C4-2B (cell line): ENCODE results near the gene SOX30.

ENCODE experiments used
- ZFX ChIP-seq: fragments of 450-650 bp; IDR thresholded peaks from 2 replicates; pipeline ENCODE4 v1.6.1; 2017
- TF ChIP-seq, protein P1 (sequence below): fragments of 450-650 bp; conservative IDR thresholded peaks from 2 replicates; pipeline ENCODE4 v1.5.1; 2017; ENCODE audit warnings: mild to moderate bottlenecking

DNA sequence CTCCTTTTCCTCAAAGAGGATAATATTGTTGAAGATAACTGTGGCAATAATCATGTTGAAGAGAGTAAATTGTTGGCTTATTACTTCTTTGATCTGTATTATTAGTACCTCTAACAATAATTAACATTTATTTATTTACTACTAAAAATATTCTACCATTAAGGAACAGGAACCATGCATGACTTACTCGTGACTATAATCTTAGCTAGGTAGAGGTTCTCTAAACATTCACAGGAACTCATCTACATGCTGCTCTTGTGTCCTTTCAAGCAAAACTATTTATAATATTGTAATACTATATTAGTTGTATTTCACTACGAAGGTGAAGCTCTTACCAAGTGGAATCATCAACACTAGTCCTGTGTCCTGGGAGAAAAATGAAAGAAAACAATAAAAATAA, 3.1 kb downstream of the SOX30 start:
- TF ChIP-seq, protein P1, sequence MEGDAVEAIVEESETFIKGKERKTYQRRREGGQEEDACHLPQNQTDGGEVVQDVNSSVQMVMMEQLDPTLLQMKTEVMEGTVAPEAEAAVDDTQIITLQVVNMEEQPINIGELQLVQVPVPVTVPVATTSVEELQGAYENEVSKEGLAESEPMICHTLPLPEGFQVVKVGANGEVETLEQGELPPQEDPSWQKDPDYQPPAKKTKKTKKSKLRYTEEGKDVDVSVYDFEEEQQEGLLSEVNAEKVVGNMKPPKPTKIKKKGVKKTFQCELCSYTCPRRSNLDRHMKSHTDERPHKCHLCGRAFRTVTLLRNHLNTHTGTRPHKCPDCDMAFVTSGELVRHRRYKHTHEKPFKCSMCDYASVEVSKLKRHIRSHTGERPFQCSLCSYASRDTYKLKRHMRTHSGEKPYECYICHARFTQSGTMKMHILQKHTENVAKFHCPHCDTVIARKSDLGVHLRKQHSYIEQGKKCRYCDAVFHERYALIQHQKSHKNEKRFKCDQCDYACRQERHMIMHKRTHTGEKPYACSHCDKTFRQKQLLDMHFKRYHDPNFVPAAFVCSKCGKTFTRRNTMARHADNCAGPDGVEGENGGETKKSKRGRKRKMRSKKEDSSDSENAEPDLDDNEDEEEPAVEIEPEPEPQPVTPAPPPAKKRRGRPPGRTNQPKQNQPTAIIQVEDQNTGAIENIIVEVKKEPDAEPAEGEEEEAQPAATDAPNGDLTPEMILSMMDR: no peak
- no peak for TF ChIP-seq ZFX
